ENCODE results near the gene CRYZL1.

The CRYZL1 gene

GRCh38 chr21:33598051-33598450, 43.5 kb downstream of the CRYZL1 start:
- intact Hi-C loops (cut with DNase I; ENCODE audit: low total_unique reads): no loop called here
- H3K4me1 ChIP-seq: no peaks in the 10 kb centered on the region
- H3K36me3 ChIP-seq: peaks cover 69 to 96% (median 73%) of the 10 kb centered on the region in 3 donors
- DNase-seq: no peak
- no peaks in the 10 kb centered on the region for H3K27me3 ChIP-seq
- H3K4me3 ChIP-seq: no peak overlapping the region
- H3K27ac ChIP-seq: no peak overlapping the region
- no peaks in the 10 kb centered on the region for H3K9me3 ChIP-seq
- TF ChIP-seq CTCF (IDR thresholded peaks at IDR 0.05): no peak

DNA sequence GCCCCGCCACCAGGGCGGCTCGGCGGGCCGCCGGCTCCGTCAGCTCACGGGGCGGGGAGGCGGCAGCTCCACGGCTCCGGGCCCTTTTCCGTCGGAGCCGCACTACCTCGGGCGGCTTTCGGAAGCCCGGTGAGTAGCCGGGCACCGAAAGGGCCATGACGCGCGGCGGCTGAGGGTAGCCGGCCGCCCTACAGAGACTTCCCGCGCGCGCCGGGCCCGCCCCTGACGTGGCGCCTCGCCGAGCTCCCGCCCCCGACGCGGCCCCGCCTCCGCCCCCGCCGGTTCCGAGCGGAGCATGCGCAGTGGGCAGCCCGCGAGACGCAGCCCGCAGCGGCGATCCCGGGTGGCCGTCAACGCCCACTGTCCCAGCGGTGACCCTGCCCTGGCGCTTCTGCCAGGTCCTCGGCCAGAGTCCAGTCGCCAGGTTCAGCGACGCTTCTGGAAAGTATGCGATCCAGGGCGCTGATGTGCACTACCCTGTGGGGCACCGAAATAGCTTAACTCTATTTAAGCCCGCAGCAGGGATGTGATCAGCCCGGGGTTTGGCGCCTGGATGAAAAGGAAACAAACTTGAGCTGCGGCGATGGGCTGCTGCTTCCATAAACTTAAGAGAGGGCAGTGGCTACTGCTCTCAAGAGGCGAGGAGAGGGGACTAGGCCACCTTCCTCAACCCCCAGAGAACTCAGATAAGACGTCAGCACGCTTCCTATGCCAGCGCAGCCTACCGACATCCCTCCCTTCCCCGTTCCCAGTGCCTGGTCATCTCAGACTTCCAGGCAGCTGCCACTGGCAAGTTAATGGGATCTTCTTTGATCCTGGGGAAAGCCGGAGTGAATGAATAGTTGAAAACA, 52.8 kb downstream of the CRYZL1 start, which contains the start of gene DONSON:
DONSON (minus strand) TSS at position 200 of the 851 bp plus-strand sequence; CDS start at position 157, 43 bp downstream.
- no peaks in the 10 kb centered on the region for H3K9me3 ChIP-seq

GRCh38 chr21:33587792-33588484, 53.6 kb downstream of the CRYZL1 start:
- intact Hi-C loops (cut with DNase I; ENCODE audit: low total_unique reads): no loop called here
- Histone ChIP-seq H3K9me3 (no peaks in the 10 kb centered on the region), H3K27me3 (no peaks in the 10 kb centered on the region), H3K4me3 (peak overlapping the region; percentile 73 to 85), H3K4me1 (peaks cover 0 to 11% (median 7%) of the 10 kb centered on the region in 4 donors), H3K36me3 (peaks cover 0 to 4% (median 0%) of the 10 kb centered on the region in 3 donors), H3K27ac (peak overlapping the region; percentile 72 to 83)
- DNase-seq: peak in 1 of 2 donors; percentile 21
- TF ChIP-seq CTCF (IDR thresholded peaks at IDR 0.05): peak in 1 of 2 experiments; percentile 17

More for the DNA sequence above, 52.8 kb downstream of the CRYZL1 start, which contains the start of gene DONSON:
- H3K27ac ChIP-seq: peak within 1 kb of the TSS; percentile 72 to 83
- DNase-seq: peak; percentile 69 to 91
- H3K4me3 ChIP-seq: peak within 1 kb of the TSS; percentile 73 to 85
- peaks cover 0 to 12% (median 0%) of the 10 kb centered on the region in 3 donors for H3K36me3 ChIP-seq
- no peaks in the 10 kb centered on the region for H3K27me3 ChIP-seq
- TF ChIP-seq CTCF (IDR thresholded peaks at IDR 0.05): no peak
- H3K4me1 ChIP-seq: peaks cover 0 to 11% (median 7%) of the 10 kb centered on the region in 4 donors
- intact Hi-C loops (cut with DNase I; ENCODE audit: low total_unique reads): no loop called here

- H3K4me3 ChIP-seq: no peak overlapping the region
- no peaks in the 10 kb centered on the region for H3K9me3 ChIP-seq
- peaks cover 0 to 11% (median 7%) of the 10 kb centered on the region in 4 donors for H3K4me1 ChIP-seq
- no peaks in the 10 kb centered on the region for H3K27me3 ChIP-seq
- no peak overlapping the region for H3K27ac ChIP-seq
- no peak for TF ChIP-seq CTCF (IDR thresholded peaks at IDR 0.05)
- no peaks in the 10 kb centered on the region for H3K36me3 ChIP-seq
- intact Hi-C loops (cut with DNase I; ENCODE audit: low total_unique reads): no loop called here
- DNase-seq: no peak
Measured at GRCh38 chr21:33586927-33587326, 54.6 kb downstream of the CRYZL1 start.

DNA sequence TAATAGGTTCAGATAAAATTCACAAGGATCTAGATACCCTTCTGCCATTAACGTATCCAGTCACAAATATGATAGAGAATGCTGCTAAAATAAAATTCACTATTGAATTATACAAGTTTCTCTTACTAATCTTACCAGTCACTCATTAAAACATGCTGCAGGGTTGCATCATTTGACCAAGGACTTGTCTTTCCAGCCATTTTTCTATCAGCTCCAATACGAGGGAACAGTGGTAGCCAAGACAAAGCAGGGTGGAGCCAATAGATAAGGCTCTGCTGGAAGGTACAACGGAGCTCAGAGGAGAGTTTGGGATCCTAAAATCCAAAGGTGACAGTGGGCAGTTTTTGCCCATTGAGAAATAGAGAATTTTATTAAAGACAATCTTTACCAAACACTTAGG, 57.1 kb downstream of the CRYZL1 start:
- no peaks in the 10 kb centered on the region for H3K9me3 ChIP-seq
- H3K27ac ChIP-seq: no peak overlapping the region
- H3K4me3 ChIP-seq: no peak overlapping the region
- H3K36me3 ChIP-seq: no peaks in the 10 kb centered on the region
- TF ChIP-seq CTCF (IDR thresholded peaks at IDR 0.05): no peak
- no peaks in the 10 kb centered on the region for H3K27me3 ChIP-seq
- DNase-seq: no peak
- H3K4me1 ChIP-seq: peaks cover 0 to 11% (median 7%) of the 10 kb centered on the region in 4 donors
- intact Hi-C loops (cut with DNase I; ENCODE audit: low total_unique reads): no loop called here

Measured in tibial artery (tissue), 4 donors.